OCI-LY7 (cell line): ENCODE data around the gene FBXW8. TPM values are rescaled to one million over a fixed set of nuclear protein-coding genes. Genes with fewer than 3 reads are reported as not detected.

ENCODE experiments used
- BruUV-seq: library from RNA; stranded (reverse); fragments of 400-500 nt; replicated peaks from 2 replicates; lab custom pipeline; 2021; lab: Mats Ljungman, UMichigan
- CTCF ChIA-PET: fragments of 300-600 bp; sonication (Branson Sonifier 250); formaldehyde crosslinking; loops from one replicate; lab custom pipeline; 2022; ENCODE audit warnings: antibody characterized with exemption; ENCODE audit not compliant: unreplicated experiment; lab: Charles Lee
- POLR2A ChIA-PET: fragments of 300-600 bp; sonication (Branson Sonifier 250); formaldehyde crosslinking; loops from one replicate; lab custom pipeline; 2022; ENCODE audit warnings: antibody characterized with exemption; lab: Charles Lee
- DNase-seq: peaks from one replicate; pipeline ENCODE4 v3.0.0-alpha.2; 2015; ENCODE audit warnings: low spot score
- H2AFZ ChIP-seq: fragments of 200-600 bp; sonication (generic), shearing (Covaris generic); 2 replicates; pipeline ENCODE4 v1.6.1; 2014; ENCODE audit warnings: mild to moderate bottlenecking, antibody characterized with exemption, low read length, moderate library complexity
- H3K27ac ChIP-seq: fragments of 200-600 bp; sonication (generic); 2 replicates; pipeline ENCODE4 v1.5.1; 2014; ENCODE audit warnings: mixed run types, low read depth, mild to moderate bottlenecking, moderate library complexity, low read length, inconsistent platforms; ENCODE audit not compliant: poor library complexity, severe bottlenecking
- H3K36me3 ChIP-seq: fragments of 200-600 bp; sonication (generic); 2 replicates; pipeline ENCODE4 v1.6.1; 2014; ENCODE audit warnings: mild to moderate bottlenecking, antibody characterized with exemption, low read length, moderate library complexity, mixed read lengths; ENCODE audit not compliant: insufficient read depth
- H3K4me1 ChIP-seq: fragments of 200-600 bp; sonication (generic); 2 replicates; pipeline ENCODE4 v1.5.1; 2014; ENCODE audit warnings: mild to moderate bottlenecking, low read length; ENCODE audit not compliant: insufficient read depth, poor library complexity, severe bottlenecking
- H3K4me2 ChIP-seq: fragments of 200-600 bp; sonication (generic); 2 replicates; pipeline ENCODE4 v1.6.1; 2014; ENCODE audit warnings: mild to moderate bottlenecking, low read length
- H3K4me3 ChIP-seq: fragments of 200-600 bp; sonication (generic); 2 replicates; pipeline ENCODE4 v1.5.1; 2014; ENCODE audit warnings: mild to moderate bottlenecking, low read depth, low read length; ENCODE audit not compliant: poor library complexity, severe bottlenecking
- H3K79me2 ChIP-seq: fragments of 200-600 bp; sonication (generic); 2 replicates; pipeline ENCODE4 v1.6.1; 2016; ENCODE audit warnings: low read depth, mild to moderate bottlenecking, low read length, moderate library complexity, mixed read lengths; ENCODE audit not compliant: insufficient read depth
- H3K9me2 ChIP-seq: fragments of 200-600 bp; sonication (generic); 2 replicates; pipeline ENCODE4 v1.6.1; 2016; ENCODE audit warnings: mild to moderate bottlenecking, low read length, mixed read lengths; ENCODE audit not compliant: insufficient read depth
- H3K9me3 ChIP-seq: fragments of 200-600 bp; sonication (generic); 2 replicates; pipeline ENCODE4 v1.6.1; 2014; ENCODE audit warnings: mild to moderate bottlenecking, mixed run types, low read length, mixed read lengths
- H4K20me1 ChIP-seq: fragments of 200-600 bp; sonication (generic); 2 replicates; pipeline ENCODE4 v1.6.1; 2014; ENCODE audit warnings: mild to moderate bottlenecking, antibody characterized with exemption, low read length, moderate library complexity, mixed read lengths; ENCODE audit not compliant: insufficient read depth
- EZH2phosphoT487 ChIP-seq: fragments of 200-600 bp; sonication (generic); IDR thresholded peaks from 2 replicates; pipeline ENCODE4 v1.6.1; 2018; ENCODE audit warnings: low read depth, borderline replicate concordance, mild to moderate bottlenecking, mixed run types, antibody characterized with exemption, low read length, moderate library complexity, mixed read lengths
- intact Hi-C: fragments of 100-400 bp; cut with micrococcal nuclease; formaldehyde crosslinking; loops from one replicate; pipeline ENCODE4 v1.10.0; 2022; ENCODE audit not compliant: unreplicated experiment
- total RNA-seq, 2 experiments: library from RNA; depleted of rRNA in 1 of 2; stranded (reverse); fragments of >200 nt in 1 of 2; shearing (Covaris generic) in 1 of 2; gene quantifications; 2 replicates each; pipeline ENCODE4 v1.2.3, GENCODE V29; 2014 to 2022
- TF ChIP-seq, protein P1 (sequence below): fragments of 200-600 bp; sonication (generic); conservative IDR thresholded peaks from 2 replicates; pipeline ENCODE4 v1.5.1; 2014; ENCODE audit warnings: mild to moderate bottlenecking, antibody characterized with exemption, low read length, moderate library complexity, mixed read lengths

FBXW8 gene
- total RNA-seq, 2 experiments from 2014 or later, result 29.8 to 34.0 TPM

- Histone ChIP-seq H3K36me3 (0 out of 2 replicates have a peak, but pooled peaks cover 3% of the 10 kb centered on the region), H3K27ac (no peak overlapping the region), H3K4me3 (no peak overlapping the region), H4K20me1 (no peaks in the 10 kb centered on the region), H3K79me2 (no peaks in the 10 kb centered on the region), H3K4me2 (no peak overlapping the region), H2AFZ (no peak overlapping the region), H3K9me2 (no peaks in the 10 kb centered on the region), H3K9me3 (no peaks in the 10 kb centered on the region), H3K4me1 (peaks cover 9% of the 10 kb centered on the region)
- DNase-seq, result peak; percentile 69
- ChIA-PET POLR2A (interaction anchor here (0.6 to 1.2 kb wide), 4 partner anchors 11 to 246 kb away, joined by 3 read pairs; no protein-coding TSS in a partner anchor), CTCF (interaction anchor here (0.6 kb wide), 3 partner anchors 14 to 1045 kb away, joined by 3 read pairs; no protein-coding TSS in a partner anchor)
- intact Hi-C loops, result loop anchor here (1.0 kb wide), 1 partner anchor 252 kb away; no protein-coding TSS in a partner anchor
- BruUV-seq, result no TSS peak
- no peak for TF ChIP-seq EZH2phosphoT487
- TF ChIP-seq, protein P1, sequence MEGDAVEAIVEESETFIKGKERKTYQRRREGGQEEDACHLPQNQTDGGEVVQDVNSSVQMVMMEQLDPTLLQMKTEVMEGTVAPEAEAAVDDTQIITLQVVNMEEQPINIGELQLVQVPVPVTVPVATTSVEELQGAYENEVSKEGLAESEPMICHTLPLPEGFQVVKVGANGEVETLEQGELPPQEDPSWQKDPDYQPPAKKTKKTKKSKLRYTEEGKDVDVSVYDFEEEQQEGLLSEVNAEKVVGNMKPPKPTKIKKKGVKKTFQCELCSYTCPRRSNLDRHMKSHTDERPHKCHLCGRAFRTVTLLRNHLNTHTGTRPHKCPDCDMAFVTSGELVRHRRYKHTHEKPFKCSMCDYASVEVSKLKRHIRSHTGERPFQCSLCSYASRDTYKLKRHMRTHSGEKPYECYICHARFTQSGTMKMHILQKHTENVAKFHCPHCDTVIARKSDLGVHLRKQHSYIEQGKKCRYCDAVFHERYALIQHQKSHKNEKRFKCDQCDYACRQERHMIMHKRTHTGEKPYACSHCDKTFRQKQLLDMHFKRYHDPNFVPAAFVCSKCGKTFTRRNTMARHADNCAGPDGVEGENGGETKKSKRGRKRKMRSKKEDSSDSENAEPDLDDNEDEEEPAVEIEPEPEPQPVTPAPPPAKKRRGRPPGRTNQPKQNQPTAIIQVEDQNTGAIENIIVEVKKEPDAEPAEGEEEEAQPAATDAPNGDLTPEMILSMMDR, result peak; percentile 75
These were observed 44.8 kb downstream of the FBXW8 start for GRCh38 chr12:116955382-116956021.

- CTCF ChIA-PET, result interaction anchor here (0.6 kb wide), 1 partner anchor 12 kb away, joined by 3 read pairs; no protein-coding TSS in a partner anchor
- TF ChIP-seq EZH2phosphoT487, result no peak
- TF ChIP-seq, protein P1, result no peak
- H4K20me1 ChIP-seq, result no peaks in the 10 kb centered on the region
- no peaks in the 10 kb centered on the region for H3K9me2 ChIP-seq
- H3K4me2 ChIP-seq, result no peak overlapping the region
- H3K9me3 ChIP-seq, result no peaks in the 10 kb centered on the region
- intact Hi-C loops, result no loop called here
- H3K79me2 ChIP-seq, result no peaks in the 10 kb centered on the region
- BruUV-seq, result no TSS peak
- no peak overlapping the region for H3K4me3 ChIP-seq
- peaks cover 20% of the 10 kb centered on the region for H3K4me1 ChIP-seq
- POLR2A ChIA-PET, result interaction anchor here (0.6 to 1.4 kb wide), 4 partner anchors 18 to 115 kb away, joined by 3 to 5 read pairs (median 4); no protein-coding TSS in a partner anchor
- 0 out of 2 replicates have a peak, but pooled peaks cover 3% of the 10 kb centered on the region for H3K36me3 ChIP-seq
- no peak overlapping the region for H3K27ac ChIP-seq
- no peak overlapping the region for H2AFZ ChIP-seq
- no peak for DNase-seq
These were observed 47.9 kb downstream of the FBXW8 start for GRCh38 chr12:116958402-116959197.
